ENCODE results near the gene WDR4. TPM values are rescaled to one million over a fixed set of nuclear protein-coding genes. Genes with fewer than 3 reads are reported as not detected.
A peak's percentile ranks its signal among the peaks of the same experiment; 100 is the strongest.
"Not testable (repeated sequence)": the region's sequence is repeated elsewhere in the genome, so short reads cannot be mapped to it uniquely, and the experiment has no call there.

WDR4 gene
- total and polyA plus RNA-seq, 8 donors: 5.2 to 17.8 (median 8.8) TPM

DNA sequence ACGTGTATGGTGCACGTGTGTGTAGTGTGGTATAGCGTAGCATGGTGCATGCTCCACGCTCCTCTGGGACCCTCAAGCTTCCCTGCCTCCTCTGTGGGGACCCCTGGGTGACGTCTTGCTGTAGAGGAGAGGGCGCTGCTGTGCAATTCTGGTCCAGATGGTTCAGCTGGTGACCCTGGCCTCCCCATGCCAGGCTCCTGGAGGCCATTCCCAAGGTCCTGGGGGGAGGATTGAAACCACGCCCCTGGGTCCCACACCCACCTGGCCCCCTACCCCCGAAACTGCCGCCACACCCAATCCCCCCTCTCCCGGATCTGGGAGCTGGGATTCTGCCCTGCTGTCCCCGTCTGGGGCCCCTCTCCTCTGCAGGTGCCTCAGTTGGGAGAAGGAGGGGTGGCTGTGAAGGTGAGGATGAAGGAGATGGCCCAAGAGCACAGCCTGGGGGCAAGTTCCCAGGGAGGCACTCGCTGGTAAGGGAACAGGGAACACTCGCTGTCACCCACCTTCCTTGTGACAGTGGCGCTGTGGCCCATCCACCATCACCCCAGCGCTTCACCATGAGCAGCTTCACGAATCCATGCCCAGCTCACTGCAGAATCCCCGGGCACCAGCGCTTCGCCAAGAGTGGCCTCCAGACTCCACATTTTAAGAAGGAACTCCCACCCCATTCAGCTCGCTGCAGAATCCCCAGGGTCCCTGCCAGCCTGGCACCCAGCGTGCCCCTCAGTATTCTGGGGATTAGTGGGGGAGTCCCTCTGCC, 38.0 kb downstream of the WDR4 start:
- TF ChIP-seq, protein P1, sequence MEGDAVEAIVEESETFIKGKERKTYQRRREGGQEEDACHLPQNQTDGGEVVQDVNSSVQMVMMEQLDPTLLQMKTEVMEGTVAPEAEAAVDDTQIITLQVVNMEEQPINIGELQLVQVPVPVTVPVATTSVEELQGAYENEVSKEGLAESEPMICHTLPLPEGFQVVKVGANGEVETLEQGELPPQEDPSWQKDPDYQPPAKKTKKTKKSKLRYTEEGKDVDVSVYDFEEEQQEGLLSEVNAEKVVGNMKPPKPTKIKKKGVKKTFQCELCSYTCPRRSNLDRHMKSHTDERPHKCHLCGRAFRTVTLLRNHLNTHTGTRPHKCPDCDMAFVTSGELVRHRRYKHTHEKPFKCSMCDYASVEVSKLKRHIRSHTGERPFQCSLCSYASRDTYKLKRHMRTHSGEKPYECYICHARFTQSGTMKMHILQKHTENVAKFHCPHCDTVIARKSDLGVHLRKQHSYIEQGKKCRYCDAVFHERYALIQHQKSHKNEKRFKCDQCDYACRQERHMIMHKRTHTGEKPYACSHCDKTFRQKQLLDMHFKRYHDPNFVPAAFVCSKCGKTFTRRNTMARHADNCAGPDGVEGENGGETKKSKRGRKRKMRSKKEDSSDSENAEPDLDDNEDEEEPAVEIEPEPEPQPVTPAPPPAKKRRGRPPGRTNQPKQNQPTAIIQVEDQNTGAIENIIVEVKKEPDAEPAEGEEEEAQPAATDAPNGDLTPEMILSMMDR (IDR thresholded peaks at IDR 0.05): no peak
- no peak for ATAC-seq
- FAIRE-seq: no peak
- Histone ChIP-seq H3K27me3 (no peaks in the 10 kb centered on the region), H3K36me3 (peaks cover 3 to 24% (median 7%) of the 10 kb centered on the region in 3 donors), H3K4me3 (no peak overlapping the region), H3K4me1 (no peaks in the 10 kb centered on the region), H3K9me3 (no peaks in the 10 kb centered on the region), H3K27ac (no peak overlapping the region)
- intact Hi-C loops (cut with DNase I): no loop called here
- peak in 3 of 6 donors; percentile 11 to 59 (median 39) for DNase-seq
- WGBS, 2 donors: 94 to 96% methylated on average over 20 to 21 of the region's 21 CpGs

DNA sequence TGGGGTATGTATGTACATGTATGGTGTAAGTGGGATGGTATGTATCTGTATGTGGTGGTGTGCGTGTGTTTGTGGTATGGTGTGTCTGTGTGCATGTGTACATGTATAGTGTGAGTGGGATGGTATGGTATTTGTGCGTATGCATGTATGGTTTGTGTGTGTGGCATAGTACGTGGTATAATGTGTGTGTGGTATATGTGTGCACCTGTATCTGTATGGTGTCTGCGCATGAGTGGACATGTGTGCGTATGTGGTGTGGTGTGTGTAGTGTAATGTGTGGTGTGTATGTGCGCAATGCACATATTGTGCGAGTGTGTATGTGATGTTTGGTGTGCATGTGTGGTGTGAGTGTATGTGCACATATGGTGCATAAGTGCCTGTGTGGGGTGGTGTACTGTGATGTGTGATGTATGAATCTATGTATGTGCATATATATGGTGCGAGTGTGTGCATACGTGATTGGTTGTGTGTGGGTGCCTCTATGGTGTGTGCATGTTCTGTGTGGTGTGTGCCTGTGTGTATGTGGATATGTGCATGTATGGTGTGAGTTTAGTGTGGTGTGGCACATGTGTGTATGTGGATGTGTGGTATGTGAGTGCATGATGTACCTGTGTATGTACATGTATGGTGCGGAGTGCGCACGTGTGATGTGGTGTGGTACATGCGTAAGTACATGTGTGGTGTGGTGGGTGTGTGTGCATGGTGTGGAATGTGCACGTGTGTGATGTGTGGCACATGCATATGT, 38.8 kb downstream of the WDR4 start:
- DNase-seq: no peak
- Histone ChIP-seq H3K27ac (no peak overlapping the region), H3K27me3 (no peaks in the 10 kb centered on the region), H3K4me1 (no peaks in the 10 kb centered on the region), H3K36me3 (peaks cover 3 to 17% (median 4%) of the 10 kb centered on the region in 3 donors), H3K4me3 (no peak overlapping the region), H3K9me3 (no peaks in the 10 kb centered on the region)
- intact Hi-C loops (cut with DNase I): no loop called here
- WGBS, 2 donors: 96 to 97% methylated on average over 14 of the region's 14 CpGs
- TF ChIP-seq, protein P1 (IDR thresholded peaks at IDR 0.05): no peak
- no peak for ATAC-seq
- no peak for FAIRE-seq

DNA sequence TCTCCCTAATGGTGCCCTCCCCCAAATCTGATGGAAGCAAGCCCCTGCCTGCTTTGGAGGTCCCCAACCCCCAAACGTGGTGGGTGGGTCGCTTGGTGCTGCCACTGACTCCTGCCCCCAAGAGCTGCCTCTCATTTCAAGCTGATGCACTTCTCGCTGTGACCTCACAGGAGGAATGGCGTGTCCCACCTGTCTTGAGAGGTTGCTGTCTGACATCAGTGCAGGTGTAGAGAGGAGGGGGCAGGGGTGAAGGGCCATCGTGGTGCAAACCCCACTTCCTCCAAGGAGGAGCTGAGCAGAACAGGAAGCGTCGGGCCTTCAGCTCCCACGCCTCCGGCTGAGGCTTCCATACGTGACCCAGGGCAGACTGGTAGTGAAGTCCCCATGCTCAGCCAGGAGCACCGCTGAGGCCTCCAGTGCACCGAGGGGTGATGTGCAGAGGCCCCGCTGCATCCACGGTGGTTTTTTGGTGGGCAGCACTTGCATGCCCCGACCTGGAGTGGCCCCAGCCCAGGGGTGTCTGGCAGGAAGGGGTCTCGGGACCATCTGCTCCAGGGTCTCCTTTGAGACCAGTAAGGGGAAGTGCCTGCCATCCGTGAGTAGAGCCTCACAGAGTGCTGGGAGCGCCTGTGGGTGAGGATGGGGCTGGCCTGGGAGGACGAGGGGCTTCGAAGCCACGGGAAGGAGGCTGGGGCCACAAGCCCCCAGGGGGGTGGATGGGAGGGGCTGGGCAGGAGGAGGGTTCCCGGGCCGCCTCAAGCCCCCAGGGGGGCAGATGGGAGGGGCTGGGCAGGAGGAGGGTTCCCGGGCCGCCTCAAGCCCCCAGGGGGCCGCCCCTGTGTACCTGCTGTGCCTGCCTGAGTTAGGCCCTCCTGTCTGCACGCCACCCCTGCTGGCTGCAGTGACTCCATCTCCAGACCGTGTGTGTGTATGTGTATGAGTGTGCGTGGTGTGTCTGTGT, 39.8 kb downstream of the WDR4 start:
- no peak overlapping the region for H3K27ac ChIP-seq
- ATAC-seq: no peak
- peak in 4 of 6 donors; percentile 9 to 64 (median 29) for DNase-seq
- no peak overlapping the region for H3K4me3 ChIP-seq
- H3K36me3 ChIP-seq: peaks cover 3 to 11% (median 4%) of the 10 kb centered on the region in 3 donors
- TF ChIP-seq, protein P1 (IDR thresholded peaks at IDR 0.05): no peak
- no peaks in the 10 kb centered on the region for H3K4me1 ChIP-seq
- H3K27me3 ChIP-seq: no peaks in the 10 kb centered on the region
- FAIRE-seq: no peak
- intact Hi-C loops (cut with DNase I): no loop called here
- H3K9me3 ChIP-seq: no peaks in the 10 kb centered on the region
- 90 to 91% methylated on average over 26 to 29 of the region's 29 CpGs for WGBS, 2 donors

DNA sequence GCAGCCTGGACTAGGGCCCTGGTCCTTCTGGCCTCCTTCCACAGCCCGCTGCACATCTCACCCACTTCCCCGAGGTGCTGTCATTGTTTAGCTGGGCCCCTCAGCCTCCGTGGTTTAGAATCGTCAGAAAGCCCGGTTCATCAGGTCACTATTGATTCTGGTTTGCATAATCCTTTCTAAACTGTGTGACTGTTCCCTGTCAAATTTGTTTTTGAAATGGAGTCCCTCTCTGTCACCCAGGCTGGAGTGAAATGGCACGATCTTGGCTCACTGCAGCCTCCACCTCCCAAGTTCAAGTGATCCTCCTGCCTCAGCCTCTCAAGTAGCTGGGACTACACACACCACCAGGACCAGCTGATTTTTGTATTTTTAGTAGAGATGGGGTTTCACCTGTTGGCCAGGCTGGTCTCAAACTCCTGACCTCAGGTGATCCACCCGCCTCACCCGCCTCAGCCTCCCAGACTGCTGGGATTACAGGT, 41.1 kb downstream of the WDR4 start:
- intact Hi-C loops (cut with DNase I); ATAC-seq: not testable (repeated sequence)

More for the DNA sequence above, 41.1 kb downstream of the WDR4 start:
- H3K27me3 ChIP-seq, H3K4me1 ChIP-seq, H3K27ac ChIP-seq, H3K9me3 ChIP-seq, H3K36me3 ChIP-seq, H3K4me3 ChIP-seq, DNase-seq, FAIRE-seq: not testable (repeated sequence)
- WGBS, 2 donors: 74 to 76% methylated on average over 8 of the region's 8 CpGs

Data from pancreas (tissue), 10 donors.